IgD-negative memory B cell (primary cell): ENCODE results near the gene PIK3C2A. TPM values are rescaled to one million over a fixed set of nuclear protein-coding genes. Genes with fewer than 3 reads are reported as not detected.

Experiments used
- polyA plus RNA-seq: library from polyadenylated mRNA; unstranded; fragments of 300-500 nt; fragmentation: Illumina TruSeq; gene quantifications from one replicate; pipeline ENCODE4 v1.2.3, GENCODE V29; 2021

Gene PIK3C2A
- polyA plus RNA-seq, 1 donor from 2014 or later, result 5.1 TPM

Other genes with a start within 250 kb of the PIK3C2A start
- gene PLEKHA7, start 193.6 kb downstream of the PIK3C2A start, polyA plus RNA-seq, result 0.15 TPM
- 2,048 TPM for gene RPS13, start 130.3 kb downstream of the PIK3C2A start, polyA plus RNA-seq
- gene NUCB2, start 68.8 kb upstream of the PIK3C2A start, polyA plus RNA-seq, result 22.5 TPM
- not detected for gene NCR3LG1, start 143.8 kb upstream of the PIK3C2A start, polyA plus RNA-seq
- 0.80 TPM for gene KCNJ11, start 180.7 kb upstream of the PIK3C2A start, polyA plus RNA-seq